Tibial nerve (tissue), 4 donors: ENCODE measurements around the gene TTC39B. TPM values are rescaled to one million over a fixed set of nuclear protein-coding genes. Genes with fewer than 3 reads are reported as not detected.
A peak's percentile ranks its signal among the peaks of the same experiment; 100 is the strongest.

Experiments used
- DNase-seq, 2 donors: peaks; one replicate each; pipeline ENCODE4 v3.0.0-alpha.2; 2019; ENCODE audit warnings: low spot score in 2 of 2
- H3K27ac ChIP-seq, 4 donors: fragments of 200-600 bp; sonication (generic) in 3 of 4; one replicate each; pipeline ENCODE4 v1.5.1; 2017 to 2019; ENCODE audit warnings: mild to moderate bottlenecking in 1 of 4
- H3K27me3 ChIP-seq, 2 donors: fragments of 200-600 bp; sonication (generic) in 1 of 2; one replicate each; pipeline versions ENCODE4 v1.5.1 to v1.6.0; 2017 to 2019
- H3K36me3 ChIP-seq, 3 donors: fragments of 200-600 bp; sonication (generic); one replicate each; pipeline ENCODE4 v1.5.1; 2018 to 2019
- H3K4me1 ChIP-seq, 4 donors: fragments of 200-600 bp; sonication (generic) in 3 of 4; one replicate each; pipeline ENCODE4 v1.5.1; 2017 to 2019
- H3K4me3 ChIP-seq, 4 donors: fragments of 200-600 bp; sonication (generic) in 3 of 4; one replicate each; pipeline ENCODE4 v1.5.1; 2017 to 2019; ENCODE audit warnings: mild to moderate bottlenecking in 1 of 4, moderate library complexity in 1 of 4
- H3K9me3 ChIP-seq, 4 donors: fragments of 200-600 bp; sonication (generic) in 3 of 4; one replicate each; pipeline ENCODE4 v1.5.1; 2017 to 2019
- CTCF ChIP-seq, 5 experiments: fragments of 200-600 bp in 3 of 5; fragments of 450-650 bp in 2 of 5; sonication (generic) in 3 of 5; IDR thresholded peaks; one replicate each; pipeline ENCODE4 v1.5.1; 2016 to 2019; ENCODE audit warnings: antibody characterized with exemption in 5 of 5, mild to moderate bottlenecking in 3 of 5, moderate library complexity in 2 of 5
- EP300 ChIP-seq, 2 donors: sonication (generic); formaldehyde crosslinking; IDR thresholded peaks; one replicate each; pipeline ENCODE4 v1.6.1; 2017; ENCODE audit warnings: antibody characterized with exemption in 2 of 2, mild to moderate bottlenecking in 1 of 2
- POLR2A ChIP-seq, 2 donors: fragments of 450-650 bp; IDR thresholded peaks; one replicate each; pipeline ENCODE4 v1.6.1; 2017; ENCODE audit warnings: antibody characterized with exemption in 2 of 2, mild to moderate bottlenecking in 2 of 2, moderate library complexity in 2 of 2
- WGBS, 2 donors: methylation state at CpG; one replicate each; pipeline ENCODE4 v1.1.5; 2018; 5-methylcytosine and 5-hydroxymethylcytosine counted together
- total RNA-seq, 4 donors: library from RNA; depleted of rRNA; stranded (reverse); fragments of >200 nt; gene quantifications; one replicate each; pipeline ENCODE4 v1.1.0, GENCODE V29; 2016

The TTC39B gene
- total RNA-seq, 4 donors from 2014 or later, result 5.4 to 8.8 (median 7.5) TPM

- whole genome bisulfite sequencing, 2 donors, result 60 to 63% methylated on average over 4 of the region's 4 CpGs
- Histone ChIP-seq H3K36me3 (no peaks in the 10 kb centered on the region), H3K9me3 (no peaks in the 10 kb centered on the region), H3K27me3 (no peaks in the 10 kb centered on the region), H3K4me1 (peaks cover 0 to 23% (median 10%) of the 10 kb centered on the region in 4 donors), H3K4me3 (no peak overlapping the region), H3K27ac (peak overlapping the region; percentile 21 to 81 (median 60))
- no peak for DNase-seq
- no peak for TF ChIP-seq POLR2A (IDR thresholded peaks at IDR 0.05)
- no peak for TF ChIP-seq EP300 (IDR thresholded peaks at IDR 0.05)
- TF ChIP-seq CTCF (IDR thresholded peaks at IDR 0.05), result no peak
These were observed 95.1 kb downstream of the TTC39B start for GRCh38 chr9:15211815-15212495.

- WGBS, 2 donors, result 32 to 34% methylated on average over 6 of the region's 6 CpGs
- Histone ChIP-seq H3K4me1 (peaks cover 0 to 23% (median 10%) of the 10 kb centered on the region in 4 donors), H3K27me3 (no peaks in the 10 kb centered on the region), H3K27ac (peak overlapping the region; percentile 21 to 81 (median 60)), H3K4me3 (no peak overlapping the region), H3K9me3 (no peaks in the 10 kb centered on the region), H3K36me3 (no peaks in the 10 kb centered on the region)
- peak; percentile 22 to 94 for DNase-seq
- TF ChIP-seq EP300 (IDR thresholded peaks at IDR 0.05) (peak; percentile 11 to 79), POLR2A (IDR thresholded peaks at IDR 0.05) (no peak), CTCF (IDR thresholded peaks at IDR 0.05) (peak; percentile 73 to 91 (median 87))
These were observed 95.7 kb downstream of the TTC39B start for GRCh38 chr9:15211160-15211814.

GRCh38 chr9:15206903-15207696 is 99.9 kb downstream of the TTC39B start:
- no peaks in the 10 kb centered on the region for H3K27me3 ChIP-seq
- TF ChIP-seq POLR2A (IDR thresholded peaks at IDR 0.05) (no peak), CTCF (IDR thresholded peaks at IDR 0.05) (no peak), EP300 (IDR thresholded peaks at IDR 0.05) (no peak)
- 81 to 89% methylated on average over 3 of the region's 3 CpGs for WGBS, 2 donors

GRCh38 chr9:15205632-15206420 is 101.2 kb downstream of the TTC39B start:
- Histone ChIP-seq H3K9me3 (no peaks in the 10 kb centered on the region), H3K27ac (no peak overlapping the region), H3K4me1 (peaks cover 0 to 8% (median under 1%) of the 10 kb centered on the region in 4 donors), H3K27me3 (no peaks in the 10 kb centered on the region), H3K36me3 (peaks cover 0 to 3% (median 0%) of the 10 kb centered on the region in 3 donors), H3K4me3 (no peak overlapping the region)
- DNase-seq, result no peak
- WGBS, 2 donors, result 88 to 93% methylated on average over 7 of the region's 7 CpGs
- no peak for TF ChIP-seq POLR2A (IDR thresholded peaks at IDR 0.05)
- TF ChIP-seq CTCF (IDR thresholded peaks at IDR 0.05), result no peak
- TF ChIP-seq EP300 (IDR thresholded peaks at IDR 0.05), result no peak

More at GRCh38 chr9:15206903-15207696, 99.9 kb downstream of the TTC39B start:
- Histone ChIP-seq H3K4me1 (peaks cover 0 to 21% (median 9%) of the 10 kb centered on the region in 4 donors), H3K27ac (no peak overlapping the region), H3K4me3 (no peak overlapping the region), H3K36me3 (no peaks in the 10 kb centered on the region), H3K9me3 (no peaks in the 10 kb centered on the region)
- DNase-seq, result no peak
